NCI-H1436 (cell line): ENCODE results near the gene ZCRB1.

ENCODE experiments used
- DNase-seq: peaks from one replicate; lab custom pipeline; 2025; lab: John Stamatoyannopoulos, UW

ZCRB1 gene

DNA sequence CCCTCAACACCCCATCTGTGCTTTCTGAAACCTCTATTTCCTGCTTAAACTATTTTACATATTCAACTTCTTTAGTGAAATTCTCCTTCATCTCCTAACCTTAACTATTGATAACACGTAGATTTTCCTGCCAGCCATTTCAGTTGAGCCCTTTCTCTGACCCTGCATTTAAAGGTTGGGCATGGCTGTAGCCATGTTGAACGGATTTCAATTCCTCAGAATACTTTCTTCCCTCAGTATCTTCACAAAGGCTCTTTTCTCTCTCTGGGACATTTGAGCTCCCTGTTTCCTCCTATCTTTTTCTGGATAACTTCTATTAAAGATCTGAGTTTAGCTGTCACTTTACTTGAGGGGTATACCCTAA lies 1.3 kb upstream of the ZCRB1 start:
- no peak for DNase-seq

- DNase-seq, result peak; percentile 1
These were observed 790 bp upstream of the ZCRB1 start for GRCh38 chr12:42326541-42327226.

- no peak for DNase-seq
These were observed 605 bp downstream of the ZCRB1 start for GRCh38 chr12:42325326-42325652.

DNA sequence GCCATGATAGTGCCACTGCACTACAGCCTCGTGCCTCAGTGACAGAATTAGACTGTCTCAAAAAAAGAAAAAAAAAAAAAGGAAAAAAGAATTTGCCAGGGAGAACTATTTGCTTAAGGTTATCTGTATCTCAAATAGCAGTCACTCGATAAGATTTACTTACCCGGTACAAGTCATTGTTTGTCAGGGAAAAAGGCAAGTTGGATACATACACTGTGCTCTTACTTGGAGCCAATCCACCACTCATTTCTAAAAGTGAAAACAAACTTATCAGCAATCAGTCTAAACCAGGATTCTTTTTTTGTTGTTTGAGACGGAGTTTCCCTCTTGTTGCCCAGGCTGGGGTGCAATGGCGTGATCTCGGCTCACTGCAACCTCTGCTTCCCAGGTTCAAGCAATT lies 2.0 kb downstream of the ZCRB1 start:
- DNase-seq, result no peak

DNA sequence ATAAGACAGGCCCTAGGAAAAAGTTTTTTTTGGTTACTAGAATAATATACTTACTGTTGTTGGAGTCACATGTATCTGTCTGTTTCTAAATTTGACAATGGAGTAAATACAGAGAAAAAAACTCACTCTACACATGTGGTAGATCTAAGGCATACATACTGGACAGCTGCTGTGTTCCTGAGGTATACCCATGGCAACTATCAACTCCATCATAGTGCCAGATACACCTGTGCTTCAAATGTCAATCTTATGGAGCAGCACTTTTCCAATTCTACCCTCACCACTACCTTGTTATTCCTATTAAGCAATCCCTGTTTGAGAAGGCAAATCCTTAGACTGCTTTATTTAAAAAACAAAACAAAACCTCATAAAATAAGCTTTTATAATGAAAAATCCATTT lies 3.3 kb downstream of the ZCRB1 start:
- no peak for DNase-seq

GRCh38 chr12:42320796-42321195 lies 5.1 kb downstream of the ZCRB1 start:
- DNase-seq, result no peak

GRCh38 chr12:42315108-42315507 lies 10.8 kb downstream of the ZCRB1 start:
- no peak for DNase-seq

DNA sequence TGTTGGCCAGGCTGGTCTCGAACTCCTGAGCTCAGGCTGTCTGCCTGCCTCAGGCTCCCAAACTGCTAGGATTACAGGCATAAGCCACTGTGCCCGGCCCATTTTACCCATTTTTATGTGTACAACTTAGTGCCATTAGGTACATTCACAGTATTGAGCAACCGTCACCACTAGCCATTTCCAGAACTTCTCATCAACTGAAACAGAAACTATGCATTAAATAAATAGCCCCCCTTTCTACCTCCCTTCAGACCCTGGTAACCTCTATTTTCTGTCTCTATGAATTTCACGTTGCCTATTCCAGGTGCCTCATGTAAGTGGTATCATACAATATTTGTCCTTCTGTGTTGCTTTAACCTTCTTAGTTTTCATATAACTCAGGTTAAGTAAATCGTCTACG lies 15.9 kb downstream of the ZCRB1 start:
- DNase-seq, result no peak

- DNase-seq, result no peak
These were observed 17.5 kb downstream of the ZCRB1 start for GRCh38 chr12:42308390-42308789.

DNA sequence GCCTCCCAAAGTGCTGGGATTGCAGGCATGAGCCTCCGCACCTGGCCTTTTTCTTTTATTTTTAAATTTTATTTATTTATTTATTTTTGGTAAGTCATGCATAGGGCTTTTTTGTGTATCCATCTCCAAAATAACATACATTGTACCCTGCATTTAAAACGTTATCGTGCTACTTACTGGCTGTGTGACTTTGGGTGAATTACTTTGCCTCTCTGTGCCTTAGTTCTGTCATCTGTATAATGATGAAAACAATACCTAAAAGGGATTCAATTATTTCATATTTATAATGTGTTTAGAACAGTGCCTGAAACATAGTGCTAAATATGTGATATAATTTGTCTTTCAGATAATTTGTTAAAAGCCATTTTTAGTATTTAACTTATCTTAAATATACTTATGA lies 19.6 kb downstream of the ZCRB1 start:
- DNase-seq, result no peak

DNA sequence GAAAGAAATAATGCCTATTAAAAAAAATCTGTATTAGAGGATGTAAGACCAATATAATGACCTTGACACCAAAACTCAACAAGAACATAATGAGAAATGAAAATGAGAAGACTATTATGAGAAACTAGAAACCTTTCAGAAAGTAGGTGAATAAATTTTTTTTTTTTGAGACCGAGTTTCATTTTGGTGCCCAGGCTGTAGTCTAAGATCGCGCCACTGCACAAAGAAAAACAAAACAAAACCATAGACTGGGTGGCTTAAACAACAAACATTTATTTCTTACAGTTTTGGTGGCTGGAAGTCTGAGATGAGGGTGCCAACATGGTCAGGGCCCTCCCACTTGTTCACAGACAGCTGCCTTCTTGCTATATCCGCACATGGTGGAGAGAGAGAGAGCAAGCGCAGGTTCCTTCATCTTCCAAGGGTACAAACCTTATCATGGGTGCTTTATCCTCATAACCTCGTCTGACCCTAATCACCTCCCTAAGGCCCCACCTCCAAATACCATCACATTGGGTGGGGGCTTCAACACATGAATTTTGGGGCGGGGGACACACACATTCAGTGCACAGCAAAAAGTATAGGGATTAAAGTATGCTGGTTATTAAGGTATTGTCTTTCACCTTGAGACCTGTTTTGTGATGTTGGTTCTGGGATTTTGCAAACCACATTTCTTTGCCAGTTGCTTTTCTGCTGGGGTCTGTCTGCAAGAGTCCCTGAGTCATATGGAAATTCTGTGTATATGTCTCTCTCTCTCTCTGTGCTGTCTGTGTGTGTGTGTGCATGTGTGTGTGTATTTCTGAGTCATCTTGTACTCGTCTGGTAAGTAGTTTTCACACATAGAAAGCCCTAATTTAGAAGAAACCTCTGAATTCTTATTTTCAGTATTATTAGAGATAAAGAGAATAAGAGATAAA lies 26.2 kb downstream of the ZCRB1 start:
- no peak for DNase-seq

- no peak for DNase-seq
These were observed 27.0 kb downstream of the ZCRB1 start for GRCh38 chr12:42298887-42299286.

DNA sequence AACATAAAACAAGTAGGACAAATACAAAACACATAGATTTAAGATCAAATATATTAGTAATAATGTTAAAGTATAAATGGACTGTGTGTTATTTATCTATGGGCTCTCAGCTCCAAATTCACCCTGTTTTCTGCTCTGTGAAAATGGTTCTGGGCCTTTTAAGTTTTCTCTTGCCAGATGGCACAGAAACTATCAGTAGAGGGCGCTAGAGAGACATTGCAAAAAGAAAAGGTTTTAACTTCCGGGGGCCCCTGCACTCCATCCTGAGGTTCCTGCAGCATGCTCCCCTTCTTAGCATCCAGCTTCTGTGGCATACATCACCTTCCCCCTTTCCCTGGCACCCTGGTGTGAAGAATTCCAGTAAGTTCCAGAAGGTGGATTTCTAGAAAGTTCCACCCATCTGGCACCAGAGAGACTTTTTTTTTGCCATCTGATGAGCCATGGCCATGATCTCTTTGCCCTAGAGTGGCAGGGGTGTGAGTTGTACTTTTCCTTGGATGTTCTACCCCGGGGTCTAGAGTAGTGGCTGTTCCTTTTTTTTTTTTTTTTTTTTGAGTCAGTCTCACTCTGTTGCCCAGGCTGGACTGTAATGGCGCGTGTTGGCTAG lies 29.3 kb downstream of the ZCRB1 start:
- DNase-seq, result no peak

- no peak for DNase-seq
These were observed 34.2 kb downstream of the ZCRB1 start for GRCh38 chr12:42291680-42292079.

DNA sequence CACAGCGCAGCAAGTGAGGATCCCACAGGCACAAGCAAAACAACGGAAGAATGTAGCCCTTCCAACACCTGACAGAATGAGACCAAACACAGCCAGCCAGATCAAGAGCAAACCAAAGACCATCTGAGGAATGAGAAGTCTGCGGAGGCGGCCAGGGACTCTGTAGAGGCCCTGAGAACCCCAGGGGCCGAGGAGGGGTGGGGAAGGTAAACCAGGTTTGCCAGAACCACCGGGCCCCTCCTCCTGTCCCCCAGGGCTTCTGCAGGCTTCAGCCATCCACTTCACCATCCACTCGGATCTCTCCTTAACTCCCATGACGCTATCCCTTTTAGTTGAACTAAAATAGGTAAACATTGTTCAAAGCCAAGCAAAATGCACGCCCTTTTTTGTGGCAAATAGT lies 37.4 kb downstream of the ZCRB1 start:
- DNase-seq, result no peak

- DNase-seq, result no peak
These were observed 39.2 kb downstream of the ZCRB1 start for GRCh38 chr12:42286741-42287140.

GRCh38 chr12:42285431-42285830 lies 40.5 kb downstream of the ZCRB1 start:
- DNase-seq, result no peak

- DNase-seq, result no peak
These were observed 41.0 kb downstream of the ZCRB1 start for GRCh38 chr12:42284876-42285275.

GRCh38 chr12:42284157-42284556 lies 41.7 kb downstream of the ZCRB1 start:
- DNase-seq, result no peak

- DNase-seq, result no peak
These were observed 42.2 kb downstream of the ZCRB1 start for GRCh38 chr12:42283739-42284138.

- DNase-seq, result no peak
These were observed 43.6 kb downstream of the ZCRB1 start for GRCh38 chr12:42282294-42282693.

GRCh38 chr12:42281844-42282243 lies 44.0 kb downstream of the ZCRB1 start:
- DNase-seq, result no peak

GRCh38 chr12:42281278-42281677 lies 44.6 kb downstream of the ZCRB1 start:
- no peak for DNase-seq
